Measurements from ENCODE around the gene DGKZ. TPM values are rescaled to one million over a fixed set of nuclear protein-coding genes. Genes with fewer than 3 reads are reported as not detected.

Gene DGKZ
- total RNA-seq, 2 experiments from 2014 or later: 159 to 166 TPM

DNA sequence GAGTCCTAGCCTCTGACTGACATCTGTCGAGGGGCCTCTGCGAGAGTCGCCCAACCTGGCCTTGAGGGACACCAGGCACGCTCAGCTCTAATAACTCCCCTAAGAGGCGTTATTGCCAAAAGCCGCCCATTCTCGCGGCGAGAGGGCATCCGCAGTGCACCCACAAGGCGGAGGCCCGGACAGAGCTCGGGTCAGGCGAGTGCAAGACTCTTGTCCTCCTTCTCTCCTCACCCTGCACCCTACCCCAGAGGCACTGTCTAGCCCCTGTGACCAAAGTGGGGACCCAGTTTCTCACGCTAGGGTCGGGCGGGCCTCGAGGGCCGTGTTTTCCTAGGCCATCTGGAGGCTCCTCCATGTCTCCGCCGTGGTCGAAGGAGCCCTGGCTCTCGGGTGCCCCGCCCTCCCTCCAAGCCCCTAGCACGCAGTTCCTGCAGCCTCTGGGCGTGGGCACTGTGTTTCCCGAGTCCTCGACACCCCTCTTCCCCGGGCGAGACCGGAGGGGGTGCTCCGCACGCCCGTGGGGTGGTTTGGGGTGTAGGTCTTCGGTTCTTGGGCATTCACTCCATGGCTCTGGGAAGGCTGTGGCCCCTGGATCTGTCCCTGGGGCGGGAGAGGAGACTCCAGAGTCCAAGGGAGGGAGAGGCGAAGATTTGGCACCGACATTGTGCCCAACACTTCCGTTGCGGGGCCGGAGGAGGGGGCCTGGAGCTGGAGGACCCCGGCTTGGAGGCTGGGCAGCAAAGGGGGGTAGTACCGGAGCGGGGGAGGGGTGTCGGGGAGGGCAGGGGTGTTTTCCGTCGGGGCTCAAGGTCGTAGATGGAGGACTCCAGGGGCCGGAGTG lies 43.3 kb downstream of the DGKZ start:
- no peaks in the 10 kb centered on the region for H3K9me3 Mint-ChIP-seq
- no peaks in the 10 kb centered on the region for H3K36me3 Mint-ChIP-seq (ENCODE audit: low read depth)
- Histone ChIP-seq H3K36me3 (ENCODE audit: insufficient read depth, low read length) (no peaks in the 10 kb centered on the region), H3K4me1 (ENCODE audit: insufficient read depth, low read length) (peaks cover 47% of the 10 kb centered on the region), H3K27ac (ENCODE audit: low read depth in 1 of 2, low read length in 2 of 2) (no peak overlapping the region), H3K27me3 (ENCODE audit: control insufficient read depth in 1 of 2, insufficient read depth in 2 of 2, low read length in 2 of 2) (peaks cover 54 to 64% of the 10 kb centered on the region in 2 experiments), H3K9me3 (ENCODE audit: control insufficient read depth in 1 of 2, insufficient read depth in 1 of 2, low read length in 2 of 2) (peaks cover 0 to 32% of the 10 kb centered on the region in 2 experiments), H3K4me3 (ENCODE audit: low read length) (no peak overlapping the region)
- ChIA-PET CTCF (no interaction called here), POLR2A (interaction anchor here (1.1 kb wide), 1 partner anchor 9 kb away, joined by 3 read pairs; the partner anchor contains the start of gene MDK)
- intact Hi-C loops (cut with DNase I, micrococcal nuclease): loop anchor here in 1 of 2 experiments (5.0 kb wide), 2 partner anchors 147 to 503 kb away; partner anchors contain the start of gene MAPK8IP1
- H3K4me3 Mint-ChIP-seq: no peak overlapping the region
- ATAC-seq (ENCODE audit: poor library complexity) (no peak), DNase-seq (peak in 1 of 14 experiments; percentile 21)
- no peak overlapping the region for H3K27ac Mint-ChIP-seq
- H3K27me3 Mint-ChIP-seq: peaks cover 65% of the 10 kb centered on the region
- peaks cover 34% of the 10 kb centered on the region for H3K4me1 Mint-ChIP-seq (ENCODE audit: low read depth)
- TF ChIP-seq, protein P1, sequence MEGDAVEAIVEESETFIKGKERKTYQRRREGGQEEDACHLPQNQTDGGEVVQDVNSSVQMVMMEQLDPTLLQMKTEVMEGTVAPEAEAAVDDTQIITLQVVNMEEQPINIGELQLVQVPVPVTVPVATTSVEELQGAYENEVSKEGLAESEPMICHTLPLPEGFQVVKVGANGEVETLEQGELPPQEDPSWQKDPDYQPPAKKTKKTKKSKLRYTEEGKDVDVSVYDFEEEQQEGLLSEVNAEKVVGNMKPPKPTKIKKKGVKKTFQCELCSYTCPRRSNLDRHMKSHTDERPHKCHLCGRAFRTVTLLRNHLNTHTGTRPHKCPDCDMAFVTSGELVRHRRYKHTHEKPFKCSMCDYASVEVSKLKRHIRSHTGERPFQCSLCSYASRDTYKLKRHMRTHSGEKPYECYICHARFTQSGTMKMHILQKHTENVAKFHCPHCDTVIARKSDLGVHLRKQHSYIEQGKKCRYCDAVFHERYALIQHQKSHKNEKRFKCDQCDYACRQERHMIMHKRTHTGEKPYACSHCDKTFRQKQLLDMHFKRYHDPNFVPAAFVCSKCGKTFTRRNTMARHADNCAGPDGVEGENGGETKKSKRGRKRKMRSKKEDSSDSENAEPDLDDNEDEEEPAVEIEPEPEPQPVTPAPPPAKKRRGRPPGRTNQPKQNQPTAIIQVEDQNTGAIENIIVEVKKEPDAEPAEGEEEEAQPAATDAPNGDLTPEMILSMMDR (IDR thresholded peaks at IDR 0.05): no peak

- no peak for ATAC-seq (ENCODE audit: poor library complexity)
- intact Hi-C loops (cut with DNase I, micrococcal nuclease): loop anchor here in 1 of 2 experiments (5.0 kb wide), 2 partner anchors 146 to 504 kb away; partner anchors contain the start of gene MAPK8IP1
- H3K9me3 Mint-ChIP-seq: no peaks in the 10 kb centered on the region
- peak in 1 of 14 experiments; percentile 25 for DNase-seq
- Histone ChIP-seq H3K4me3 (ENCODE audit: low read length) (no peak overlapping the region), H3K9me3 (ENCODE audit: control insufficient read depth in 1 of 2, insufficient read depth in 1 of 2, low read length in 2 of 2) (peaks cover 0 to 28% of the 10 kb centered on the region in 2 experiments), H3K27me3 (ENCODE audit: control insufficient read depth in 1 of 2, insufficient read depth in 2 of 2, low read length in 2 of 2) (peaks cover 51 to 64% of the 10 kb centered on the region in 2 experiments), H3K4me1 (ENCODE audit: insufficient read depth, low read length) (peaks cover 47% of the 10 kb centered on the region), H3K27ac (ENCODE audit: low read depth in 1 of 2, low read length in 2 of 2) (no peak overlapping the region), H3K36me3 (ENCODE audit: insufficient read depth, low read length) (no peaks in the 10 kb centered on the region)
- CTCF ChIA-PET: no interaction called here
- peaks cover 60% of the 10 kb centered on the region for H3K27me3 Mint-ChIP-seq
- H3K36me3 Mint-ChIP-seq (ENCODE audit: low read depth): no peaks in the 10 kb centered on the region
- TF ChIP-seq, protein P1 (IDR thresholded peaks at IDR 0.05): no peak
- peaks cover 34% of the 10 kb centered on the region for H3K4me1 Mint-ChIP-seq (ENCODE audit: low read depth)
- POLR2A ChIA-PET: interaction anchor here (1.1 kb wide), 1 partner anchor 10 kb away, joined by 3 read pairs; the partner anchor contains the start of gene MDK
- H3K27ac Mint-ChIP-seq: no peak overlapping the region
- H3K4me3 Mint-ChIP-seq: no peak overlapping the region
Measured at GRCh38 chr11:46391186-46391577, 43.9 kb downstream of the DGKZ start.

- intact Hi-C loops (cut with DNase I, micrococcal nuclease): loop anchor here in 1 of 2 experiments (5.0 kb wide), 2 partner anchors 146 to 504 kb away; partner anchors contain the start of gene MAPK8IP1
- Mint-ChIP-seq H3K27me3 (peaks cover 54% of the 10 kb centered on the region), H3K4me3 (no peak within 1 kb of the TSS), H3K9me3 (no peaks in the 10 kb centered on the region), H3K36me3 (ENCODE audit: low read depth) (peaks cover 6% of the 10 kb centered on the region), H3K4me1 (ENCODE audit: low read depth) (peaks cover 34% of the 10 kb centered on the region), H3K27ac (no peak within 1 kb of the TSS)
- H3K9me3 ChIP-seq (ENCODE audit: control insufficient read depth in 1 of 2, insufficient read depth in 1 of 2, low read length in 2 of 2): peaks cover 0 to 28% of the 10 kb centered on the region in 2 experiments
- ATAC-seq (ENCODE audit: poor library complexity): no peak
- H3K4me3 ChIP-seq (ENCODE audit: low read length): no peak within 1 kb of the TSS
- peaks cover 47% of the 10 kb centered on the region for H3K4me1 ChIP-seq (ENCODE audit: insufficient read depth, low read length)
- peak in 2 of 14 experiments; percentile 40 to 46 for DNase-seq
- no peak within 1 kb of the TSS for H3K27ac ChIP-seq (ENCODE audit: low read depth in 1 of 2, low read length in 2 of 2)
- ChIA-PET CTCF (interaction anchor here (0.6 to 1.0 kb wide), 2 partner anchors 23 to 122 kb away, joined by 3 read pairs; no protein-coding TSS in a partner anchor), POLR2A (interaction anchor here (0.7 to 1.4 kb wide), 3 partner anchors 9 to 226 kb away, joined by 3 read pairs; partner anchors contain the start of genes ATG13, DGKZ and HARBI1)
- H3K27me3 ChIP-seq (ENCODE audit: control insufficient read depth in 1 of 2, insufficient read depth in 2 of 2, low read length in 2 of 2): peaks cover 46 to 58% of the 10 kb centered on the region in 2 experiments
- no peaks in the 10 kb centered on the region for H3K36me3 ChIP-seq (ENCODE audit: insufficient read depth, low read length)
- TF ChIP-seq, protein P1 (IDR thresholded peaks at IDR 0.05): no peak
Measured at GRCh38 chr11:46391578-46392420, 44.5 kb downstream of the DGKZ start, which contains the start of gene CHRM4. CHRM4 (minus strand) TSS chr11:46391776; CDS start chr11:46386557, 5,219 bp downstream.
